Esophagus squamous epithelium (tissue), 5 donors: ENCODE data around the gene GSDMA. TPM values are rescaled to one million over a fixed set of nuclear protein-coding genes. Genes with fewer than 3 reads are reported as not detected.

ENCODE experiments used
- DNase-seq: peaks from one replicate; lab custom pipeline; 2025; lab: John Stamatoyannopoulos, UW
- H3K27ac ChIP-seq, 4 donors: fragments of 200-600 bp; sonication (generic); one replicate each; pipeline ENCODE4 v1.5.1; 2016 to 2019; ENCODE audit warnings: mild to moderate bottlenecking in 1 of 4
- H3K27me3 ChIP-seq, 4 donors: fragments of 200-600 bp; sonication (generic); 1 replicate in 3 of 4; 2 replicates in 1 of 4; pipeline versions ENCODE4 v1.5.1 to v1.6.0; 2017 to 2021; ENCODE audit warnings: antibody characterized with exemption in 1 of 4
- H3K36me3 ChIP-seq, 3 donors: fragments of 200-600 bp; sonication (generic); one replicate each; pipeline ENCODE4 v1.5.1; 2016 to 2019
- H3K4me1 ChIP-seq, 3 donors: fragments of 200-600 bp; sonication (generic); one replicate each; pipeline ENCODE4 v1.5.1; 2017 to 2019
- H3K4me3 ChIP-seq, 4 donors: fragments of 200-600 bp; sonication (generic); 1 replicate in 3 of 4; 2 replicates in 1 of 4; pipeline ENCODE4 v1.5.1; 2016 to 2019; ENCODE audit warnings: mild to moderate bottlenecking in 2 of 4, moderate library complexity in 1 of 4
- H3K9me3 ChIP-seq, 3 donors: fragments of 200-600 bp; sonication (generic); one replicate each; pipeline ENCODE4 v1.5.1; 2016 to 2019
- POLR2A ChIP-seq, 4 donors: fragments of 450-650 bp; IDR thresholded peaks; one replicate each; pipeline ENCODE4 v1.6.1; 2017; ENCODE audit warnings: antibody characterized with exemption in 4 of 4, mild to moderate bottlenecking in 4 of 4, moderate library complexity in 3 of 4
- WGBS, 2 donors: methylation state at CpG; one replicate each; pipeline ENCODE4 v1.1.5; 2018; 5-methylcytosine and 5-hydroxymethylcytosine counted together
- intact Hi-C: fragments of 100-400 bp; cut with DNase I; formaldehyde crosslinking; loops from one replicate; pipeline ENCODE4 v1.15.0; 2022
- total RNA-seq, 4 donors: library from RNA; depleted of rRNA; stranded (reverse); fragments of >200 nt; gene quantifications; one replicate each; pipeline ENCODE4 v1.1.0, GENCODE V29; 2016
- TF ChIP-seq, protein P1 (sequence below), 6 experiments: fragments of 450-650 bp in 4 of 6; fragments of 200-600 bp in 2 of 6; sonication (generic) in 2 of 6; IDR thresholded peaks; one replicate each; pipeline ENCODE4 v1.5.1; 2016 to 2019; ENCODE audit warnings: antibody characterized with exemption in 6 of 6, mild to moderate bottlenecking in 4 of 6, moderate library complexity in 4 of 6
- donor health status: DM: yes; HTN: yes; CAD: no.

Gene GSDMA
- total RNA-seq, 4 donors from 2014 or later = 1.1 to 3.0 (median 1.8) TPM

- no peak for DNase-seq
- Histone ChIP-seq H3K4me1 (peaks cover 0 to 12% (median 0%) of the 10 kb centered on the region in 3 donors), H3K9me3 (no peaks in the 10 kb centered on the region), H3K36me3 (no peaks in the 10 kb centered on the region), H3K4me3 (no peak overlapping the region), H3K27me3 (peaks cover 0 to under 1% (median 0%) of the 10 kb centered on the region in 4 donors), H3K27ac (no peak overlapping the region)
- TF ChIP-seq, protein P1, sequence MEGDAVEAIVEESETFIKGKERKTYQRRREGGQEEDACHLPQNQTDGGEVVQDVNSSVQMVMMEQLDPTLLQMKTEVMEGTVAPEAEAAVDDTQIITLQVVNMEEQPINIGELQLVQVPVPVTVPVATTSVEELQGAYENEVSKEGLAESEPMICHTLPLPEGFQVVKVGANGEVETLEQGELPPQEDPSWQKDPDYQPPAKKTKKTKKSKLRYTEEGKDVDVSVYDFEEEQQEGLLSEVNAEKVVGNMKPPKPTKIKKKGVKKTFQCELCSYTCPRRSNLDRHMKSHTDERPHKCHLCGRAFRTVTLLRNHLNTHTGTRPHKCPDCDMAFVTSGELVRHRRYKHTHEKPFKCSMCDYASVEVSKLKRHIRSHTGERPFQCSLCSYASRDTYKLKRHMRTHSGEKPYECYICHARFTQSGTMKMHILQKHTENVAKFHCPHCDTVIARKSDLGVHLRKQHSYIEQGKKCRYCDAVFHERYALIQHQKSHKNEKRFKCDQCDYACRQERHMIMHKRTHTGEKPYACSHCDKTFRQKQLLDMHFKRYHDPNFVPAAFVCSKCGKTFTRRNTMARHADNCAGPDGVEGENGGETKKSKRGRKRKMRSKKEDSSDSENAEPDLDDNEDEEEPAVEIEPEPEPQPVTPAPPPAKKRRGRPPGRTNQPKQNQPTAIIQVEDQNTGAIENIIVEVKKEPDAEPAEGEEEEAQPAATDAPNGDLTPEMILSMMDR (IDR thresholded peaks at IDR 0.05) = no peak
- TF ChIP-seq POLR2A (IDR thresholded peaks at IDR 0.05) = no peak
- intact Hi-C loops = no loop called here
- 85 to 90% methylated on average over 3 of the region's 3 CpGs for WGBS, 2 donors
These were observed 25.4 kb upstream of the GSDMA start for GRCh38 chr17:39937447-39937846.

GRCh38 chr17:39938140-39938869, 24.5 kb upstream of the GSDMA start:
- Histone ChIP-seq H3K4me3 (no peak overlapping the region), H3K27me3 (peaks cover 0 to 9% (median 0%) of the 10 kb centered on the region in 4 donors), H3K27ac (no peak overlapping the region), H3K4me1 (peaks cover 0 to 12% (median 0%) of the 10 kb centered on the region in 3 donors), H3K36me3 (no peaks in the 10 kb centered on the region), H3K9me3 (no peaks in the 10 kb centered on the region)
- DNase-seq = no peak
- intact Hi-C loops = no loop called here
- WGBS, 2 donors = 82 to 84% methylated on average over 5 to 7 of the region's 8 CpGs
- no peak for TF ChIP-seq POLR2A (IDR thresholded peaks at IDR 0.05)
- TF ChIP-seq, protein P1 (IDR thresholded peaks at IDR 0.05) = no peak

DNA sequence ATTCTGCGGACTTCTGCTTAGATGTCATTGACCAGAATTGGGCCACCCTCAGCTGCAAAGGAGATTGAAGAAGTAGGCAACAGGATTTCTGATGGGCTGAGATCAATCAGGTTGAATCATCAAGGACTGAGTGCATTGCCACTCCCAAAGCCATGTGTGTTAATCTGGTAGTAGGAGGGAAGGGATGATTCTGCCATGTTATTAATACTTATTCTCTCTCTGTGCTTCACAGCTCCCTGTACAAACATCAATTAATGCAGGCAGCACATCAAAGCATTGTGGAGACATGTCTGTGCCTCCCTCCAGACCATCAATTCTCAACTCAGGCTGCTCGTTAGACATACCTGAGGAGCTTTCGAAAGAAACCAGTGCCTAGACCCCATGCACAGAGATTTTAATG, 23.7 kb upstream of the GSDMA start:
- Histone ChIP-seq H3K9me3 (no peaks in the 10 kb centered on the region), H3K27me3 (peaks cover 0 to 17% (median 0%) of the 10 kb centered on the region in 4 donors), H3K36me3 (no peaks in the 10 kb centered on the region), H3K27ac (no peak overlapping the region), H3K4me1 (peaks cover 0 to 15% (median 0%) of the 10 kb centered on the region in 3 donors), H3K4me3 (no peak overlapping the region)
- intact Hi-C loops = no loop called here
- TF ChIP-seq, protein P1 (IDR thresholded peaks at IDR 0.05) = no peak
- no peak for TF ChIP-seq POLR2A (IDR thresholded peaks at IDR 0.05)
- no peak for DNase-seq
- 62 to 68% methylated on average over 3 of the region's 3 CpGs for WGBS, 2 donors

- 41 to 56% methylated on average over 6 of the region's 6 CpGs for WGBS, 2 donors
- no peak overlapping the region for H3K4me3 ChIP-seq
- no peaks in the 10 kb centered on the region for H3K36me3 ChIP-seq
- H3K4me1 ChIP-seq = peaks cover 0 to 18% (median 0%) of the 10 kb centered on the region in 3 donors
- TF ChIP-seq, protein P1 (IDR thresholded peaks at IDR 0.05) = peak in 3 of 6 experiments; percentile 5 to 16 (median 7)
- no peak for TF ChIP-seq POLR2A (IDR thresholded peaks at IDR 0.05)
- H3K27me3 ChIP-seq = peaks cover 0 to 24% (median 0%) of the 10 kb centered on the region in 4 donors
- no peaks in the 10 kb centered on the region for H3K9me3 ChIP-seq
- no peak for DNase-seq
- intact Hi-C loops = no loop called here
- no peak overlapping the region for H3K27ac ChIP-seq
These were observed 23.0 kb upstream of the GSDMA start for GRCh38 chr17:39939588-39940419.
